Common myeloid progenitor, CD34-positive (primary cell): Measurements from ENCODE around the gene BTBD9.

Experiments
- CTCF ChIA-PET: fragments of 350-600 bp; sonication (Branson Sonifier 250); formaldehyde crosslinking; loops from one replicate; lab custom pipeline; 2021; ENCODE audit warnings: antibody characterized with exemption; lab: Charles Lee
- POLR2A ChIA-PET: fragments of 350-600 bp; sonication (Branson Sonifier 250); formaldehyde crosslinking; loops from one replicate; lab custom pipeline; 2021; ENCODE audit warnings: antibody characterized with exemption; lab: Charles Lee
- DNase-seq, 3 donors: peaks; one replicate each; pipeline versions ENCODE4 v3.0.0 to v3.0.0-alpha.2; 2013
- H3K27ac ChIP-seq, 2 experiments: 1 replicate in 1 of 2; 2 replicates in 1 of 2; pipeline ENCODE4 v1.7.0; 2013; ENCODE audit warnings: inconsistent platforms in 2 of 2, low read length in 2 of 2, mild to moderate bottlenecking in 2 of 2, low read depth in 1 of 2, moderate library complexity in 1 of 2; ENCODE audit not compliant: severe bottlenecking in 2 of 2, insufficient read depth in 1 of 2, poor library complexity in 1 of 2
- H3K27me3 ChIP-seq, 5 experiments: replicated peaks in 2 of 5; 1 replicate in 3 of 5; 2 replicates in 2 of 5; pipeline versions ENCODE4 v1.6.1 to v1.7.0; 2013; ENCODE audit warnings: low read length in 4 of 5, mild to moderate bottlenecking in 2 of 5, moderate library complexity in 2 of 5, inconsistent platforms in 1 of 5; ENCODE audit not compliant: insufficient read depth in 5 of 5, control insufficient read depth in 4 of 5
- H3K36me3 ChIP-seq, 4 experiments: 1 replicate in 2 of 4; 2 replicates in 2 of 4; pipeline versions ENCODE4 v1.6.1 to v1.7.0; 2013; ENCODE audit warnings: low read length in 3 of 4, control low read depth in 1 of 4, mild to moderate bottlenecking in 1 of 4; ENCODE audit not compliant: control insufficient read depth in 4 of 4, insufficient read depth in 4 of 4
- H3K4me1 ChIP-seq, 4 experiments: 1 replicate in 3 of 4; 2 replicates in 1 of 4; pipeline versions ENCODE4 v1.6.1 to v1.7.1; 2013; ENCODE audit warnings: low read length in 3 of 4, mild to moderate bottlenecking in 3 of 4, control low read depth in 1 of 4, inconsistent platforms in 1 of 4, moderate library complexity in 1 of 4; ENCODE audit not compliant: control insufficient read depth in 4 of 4, insufficient read depth in 4 of 4; ENCODE audit errors: control extremely low read depth in 1 of 4
- H3K4me3 ChIP-seq, 7 experiments: 1 replicate in 4 of 7; 2 replicates in 3 of 7; pipeline versions ENCODE4 v1.5.1 to v1.7.0; 2013; ENCODE audit warnings: mild to moderate bottlenecking in 7 of 7, low read length in 6 of 7, moderate library complexity in 6 of 7, inconsistent platforms in 2 of 7, low read depth in 2 of 7, control low read depth in 1 of 7; ENCODE audit not compliant: insufficient read depth in 4 of 7, control insufficient read depth in 1 of 7; ENCODE audit errors: extremely low read depth in 1 of 7
- H3K9me3 ChIP-seq, 5 experiments: 1 replicate in 4 of 5; 2 replicates in 1 of 5; pipeline versions ENCODE4 v1.6.1 to v1.7.1; 2013; ENCODE audit warnings: low read length in 4 of 5, mild to moderate bottlenecking in 2 of 5, inconsistent platforms in 1 of 5, low read depth in 1 of 5, moderate library complexity in 1 of 5; ENCODE audit not compliant: control insufficient read depth in 4 of 5, insufficient read depth in 2 of 5; ENCODE audit errors: control extremely low read depth in 1 of 5
- WGBS: methylation state at CpG from one replicate; pipeline ENCODE4 v1.1.5; 2013; ENCODE audit not compliant: insufficient coverage; 5-methylcytosine and 5-hydroxymethylcytosine counted together

BTBD9 gene

DNA sequence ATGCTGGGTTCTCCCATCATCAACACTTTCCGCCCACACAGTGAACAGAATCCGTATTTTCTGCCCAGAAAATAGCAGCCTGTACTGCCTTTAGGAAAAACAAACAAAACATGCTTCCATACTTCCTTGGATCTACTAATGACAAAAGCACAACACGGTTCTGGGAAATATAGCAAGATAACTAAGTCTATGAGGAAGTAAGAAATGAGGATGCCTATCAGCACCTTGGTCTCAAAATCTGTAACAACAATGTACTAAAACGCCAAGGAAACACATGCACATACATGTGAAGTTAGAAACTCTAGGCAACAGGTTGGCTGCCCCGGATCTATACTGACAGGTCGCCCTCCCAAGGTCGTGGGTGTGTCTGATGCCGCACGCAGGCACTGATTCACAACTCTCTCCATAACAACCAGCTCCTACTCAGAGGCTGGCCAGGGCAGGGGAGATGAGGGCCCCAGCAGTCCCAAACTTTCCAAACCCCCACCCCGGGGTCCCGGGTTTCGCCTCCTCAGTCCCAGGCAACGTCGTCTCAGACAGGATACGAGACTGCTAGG, 710 bp downstream of the BTBD9 start:
- Histone ChIP-seq H3K36me3 (no peaks in the 10 kb centered on the region), H3K4me3 (peak overlapping the region; percentile 82 to 96 (median 86)), H3K4me1 (peaks cover 5 to 20% (median 17%) of the 10 kb centered on the region in 4 experiments), H3K9me3 (no peaks in the 10 kb centered on the region), H3K27me3 (no peaks in the 10 kb centered on the region), H3K27ac (peak overlapping the region; percentile 83 to 94)
- DNase-seq = peak; percentile 28 to 74 (median 65)
- WGBS = 0% methylated on average over 7 of the region's 15 CpGs
- CTCF ChIA-PET = no interaction called here
- POLR2A ChIA-PET = no interaction called here

- Histone ChIP-seq H3K36me3 (no peaks in the 10 kb centered on the region), H3K27ac (no peak overlapping the region), H3K4me3 (no peak overlapping the region), H3K9me3 (no peaks in the 10 kb centered on the region), H3K27me3 (no peaks in the 10 kb centered on the region), H3K4me1 (peaks cover 5 to 22% (median 17%) of the 10 kb centered on the region in 4 experiments)
- WGBS = 93% methylated on average over 5 of the region's 5 CpGs
- POLR2A ChIA-PET = no interaction called here
- CTCF ChIA-PET = no interaction called here
- no peak for DNase-seq
Observed at GRCh38 chr6:38637756-38638155, 2.0 kb downstream of the BTBD9 start.

GRCh38 chr6:38636027-38636426, 3.7 kb downstream of the BTBD9 start:
- CTCF ChIA-PET = no interaction called here
- Histone ChIP-seq H3K4me3 (no peak overlapping the region), H3K9me3 (peaks cover 0 to 3% (median 0%) of the 10 kb centered on the region in 5 experiments), H3K36me3 (no peaks in the 10 kb centered on the region), H3K27ac (no peak overlapping the region), H3K4me1 (peaks cover 5 to 20% (median 17%) of the 10 kb centered on the region in 4 experiments), H3K27me3 (no peaks in the 10 kb centered on the region)
- POLR2A ChIA-PET = no interaction called here
- no peak for DNase-seq
- WGBS = 83% methylated on average over 1 of the region's 1 CpG

GRCh38 chr6:38634518-38634917, 5.2 kb downstream of the BTBD9 start:
- Histone ChIP-seq H3K27ac (no peak overlapping the region), H3K4me1 (peaks cover 5 to 9% (median 9%) of the 10 kb centered on the region in 4 experiments), H3K9me3 (peaks cover 0 to 3% (median 0%) of the 10 kb centered on the region in 5 experiments), H3K36me3 (no peaks in the 10 kb centered on the region), H3K27me3 (no peaks in the 10 kb centered on the region), H3K4me3 (no peak overlapping the region)
- WGBS = no CpG with 5 or more reads among the region's 1 CpG
- POLR2A ChIA-PET = no interaction called here
- CTCF ChIA-PET = interaction anchor here (1.1 kb wide), 1 partner anchor 11 kb away, joined by 4 read pairs; no protein-coding TSS in a partner anchor
- DNase-seq = peak in 2 of 3 donors; percentile 6 to 7

- Histone ChIP-seq H3K27ac (no peak overlapping the region), H3K36me3 (no peaks in the 10 kb centered on the region), H3K9me3 (peaks cover 0 to 3% (median 0%) of the 10 kb centered on the region in 5 experiments), H3K4me1 (peaks cover 0 to 3% (median under 1%) of the 10 kb centered on the region in 4 experiments), H3K27me3 (no peaks in the 10 kb centered on the region), H3K4me3 (no peak overlapping the region)
- DNase-seq = no peak
- CTCF ChIA-PET = no interaction called here
- WGBS = 83% methylated on average over 1 of the region's 1 CpG
- POLR2A ChIA-PET = no interaction called here
Observed at GRCh38 chr6:38632490-38632889, 7.2 kb downstream of the BTBD9 start.

GRCh38 chr6:38631186-38631783, 8.4 kb downstream of the BTBD9 start:
- H3K4me3 ChIP-seq = no peak overlapping the region
- DNase-seq = no peak
- POLR2A ChIA-PET = no interaction called here
- H3K36me3 ChIP-seq = no peaks in the 10 kb centered on the region
- no peaks in the 10 kb centered on the region for H3K27me3 ChIP-seq
- no peak overlapping the region for H3K27ac ChIP-seq
- peaks cover 0 to 3% (median under 1%) of the 10 kb centered on the region in 4 experiments for H3K4me1 ChIP-seq
- CTCF ChIA-PET = no interaction called here
- H3K9me3 ChIP-seq = peaks cover 0 to 3% (median 0%) of the 10 kb centered on the region in 5 experiments
- WGBS = 88% methylated on average over 1 of the region's 3 CpGs

- Histone ChIP-seq H3K27ac (no peak overlapping the region), H3K4me3 (no peak overlapping the region), H3K27me3 (no peaks in the 10 kb centered on the region), H3K36me3 (no peaks in the 10 kb centered on the region), H3K4me1 (no peaks in the 10 kb centered on the region), H3K9me3 (peaks cover 0 to 5% (median 0%) of the 10 kb centered on the region in 5 experiments)
- no peak for DNase-seq
- POLR2A ChIA-PET = no interaction called here
- no CpG with 5 or more reads among the region's 1 CpG for WGBS
- CTCF ChIA-PET = interaction anchor here (0.6 kb wide), 1 partner anchor 1148 kb away, joined by 3 read pairs; no protein-coding TSS in a partner anchor
Observed at GRCh38 chr6:38625217-38625616, 14.5 kb downstream of the BTBD9 start.
